ENCODE measurements around the gene NELL1.

The NELL1 gene

GRCh38 chr11:21401496-21401895 lies 732.1 kb downstream of the NELL1 start:
- no peak for DNase-seq
- Histone ChIP-seq H3K4me3 (ENCODE audit: insufficient read depth in 1 of 2, low read depth in 1 of 2, low read length in 2 of 2) (no peak overlapping the region), H3K23ac (ENCODE audit: low read length in 2 of 2) (no peak overlapping the region), H3K4me2 (ENCODE audit: low read length, poor library complexity, severe bottlenecking) (no peak overlapping the region), H2BK5ac (ENCODE audit: low read depth, low read length, poor library complexity, severe bottlenecking) (no peak overlapping the region), H3K36me3 (ENCODE audit: control insufficient read depth in 1 of 2, insufficient read depth in 2 of 2, low read depth in 1 of 2, low read length in 2 of 2) (no peaks in the 10 kb centered on the region), H4K91ac (ENCODE audit: low read length) (no peak overlapping the region), H3K4ac (ENCODE audit: low read depth in 1 of 2, low read length in 2 of 2) (no peak overlapping the region), H3K9ac (ENCODE audit: low read length) (no peak overlapping the region), H3K9me3 (ENCODE audit: control insufficient read depth, low read length) (no peaks in the 10 kb centered on the region), H2BK120ac (ENCODE audit: low read depth, low read length) (no peak overlapping the region), H3K4me1 (ENCODE audit: control insufficient read depth, insufficient read depth, low read depth, low read length) (no peaks in the 10 kb centered on the region), H3K18ac (ENCODE audit: low read depth in 1 of 2, low read length in 2 of 2) (no peak overlapping the region), H3K79me1 (replicated peaks; ENCODE audit: low read length, poor library complexity, severe bottlenecking) (no peaks in the 10 kb centered on the region), H3K27ac (ENCODE audit: low read length, poor library complexity, severe bottlenecking) (no peak overlapping the region), H2BK15ac (ENCODE audit: low read depth, poor library complexity, severe bottlenecking) (no peak overlapping the region), H2AK5ac (ENCODE audit: low read length, severe bottlenecking) (no peak overlapping the region), H4K8ac (ENCODE audit: low read length) (no peak overlapping the region), H2BK12ac (ENCODE audit: low read length in 2 of 2) (no peak overlapping the region), H3K14ac (ENCODE audit: low read length in 2 of 2) (no peak overlapping the region), H2AFZ (ENCODE audit: low read depth, low read length) (no peak overlapping the region), H3K27me3 (ENCODE audit: control insufficient read depth in 1 of 2, insufficient read depth in 1 of 2, low read length in 2 of 2) (no peaks in the 10 kb centered on the region)
- WGBS = 35% methylated on average over 1 of the region's 1 CpG

- Histone ChIP-seq H3K4me2 (ENCODE audit: low read length, poor library complexity, severe bottlenecking) (no peak overlapping the region), H2BK120ac (ENCODE audit: low read depth, low read length) (no peak overlapping the region), H4K91ac (ENCODE audit: low read length) (no peak overlapping the region), H4K8ac (ENCODE audit: low read length) (no peak overlapping the region), H3K36me3 (ENCODE audit: control insufficient read depth in 1 of 2, insufficient read depth in 2 of 2, low read depth in 1 of 2, low read length in 2 of 2) (no peaks in the 10 kb centered on the region), H3K9me3 (ENCODE audit: control insufficient read depth, low read length) (no peaks in the 10 kb centered on the region), H3K4me1 (ENCODE audit: control insufficient read depth, insufficient read depth, low read depth, low read length) (no peaks in the 10 kb centered on the region), H3K27ac (ENCODE audit: low read length, poor library complexity, severe bottlenecking) (no peak overlapping the region), H3K9ac (ENCODE audit: low read length) (no peak overlapping the region), H3K27me3 (ENCODE audit: control insufficient read depth in 1 of 2, insufficient read depth in 1 of 2, low read length in 2 of 2) (no peaks in the 10 kb centered on the region), H2BK12ac (ENCODE audit: low read length in 2 of 2) (no peak overlapping the region), H2AFZ (ENCODE audit: low read depth, low read length) (no peak overlapping the region), H2AK5ac (ENCODE audit: low read length, severe bottlenecking) (no peak overlapping the region), H3K79me1 (replicated peaks; ENCODE audit: low read length, poor library complexity, severe bottlenecking) (no peaks in the 10 kb centered on the region), H3K4me3 (ENCODE audit: insufficient read depth in 1 of 2, low read depth in 1 of 2, low read length in 2 of 2) (no peak overlapping the region), H2BK5ac (ENCODE audit: low read depth, low read length, poor library complexity, severe bottlenecking) (no peak overlapping the region), H2BK15ac (ENCODE audit: low read depth, poor library complexity, severe bottlenecking) (no peak overlapping the region), H3K18ac (ENCODE audit: low read depth in 1 of 2, low read length in 2 of 2) (no peak overlapping the region), H3K14ac (ENCODE audit: low read length in 2 of 2) (no peak overlapping the region), H3K23ac (ENCODE audit: low read length in 2 of 2) (no peak overlapping the region), H3K4ac (ENCODE audit: low read depth in 1 of 2, low read length in 2 of 2) (no peak overlapping the region)
- WGBS = 100% methylated on average over 1 of the region's 1 CpG
- no peak for DNase-seq
Measured at GRCh38 chr11:21402274-21402673, 732.9 kb downstream of the NELL1 start.

DNA sequence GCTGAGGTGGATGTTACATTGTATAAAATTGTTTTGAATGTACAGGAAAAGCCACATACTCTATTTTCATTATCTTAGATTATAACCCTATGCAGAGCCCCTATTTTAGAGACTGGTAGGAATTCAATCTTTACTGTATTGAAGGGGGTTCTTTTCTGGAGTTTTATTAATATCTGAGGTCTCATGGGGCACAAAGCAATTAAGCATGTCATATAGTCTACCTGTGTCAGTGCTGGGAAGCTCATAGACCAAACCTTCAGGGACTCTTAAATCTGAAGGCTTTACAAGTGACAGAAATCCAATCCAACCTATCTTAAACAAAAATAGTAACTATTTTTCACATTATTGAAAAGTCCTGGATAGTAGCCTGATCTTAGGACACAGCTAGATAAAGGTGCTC lies 733.7 kb downstream of the NELL1 start:
- Histone ChIP-seq H3K4me3 (ENCODE audit: insufficient read depth in 1 of 2, low read depth in 1 of 2, low read length in 2 of 2) (no peak overlapping the region), H2AFZ (ENCODE audit: low read depth, low read length) (no peak overlapping the region), H3K36me3 (ENCODE audit: control insufficient read depth in 1 of 2, insufficient read depth in 2 of 2, low read depth in 1 of 2, low read length in 2 of 2) (no peaks in the 10 kb centered on the region), H3K79me1 (replicated peaks; ENCODE audit: low read length, poor library complexity, severe bottlenecking) (no peaks in the 10 kb centered on the region), H2BK120ac (ENCODE audit: low read depth, low read length) (no peak overlapping the region), H3K9ac (ENCODE audit: low read length) (no peak overlapping the region), H4K8ac (ENCODE audit: low read length) (no peak overlapping the region), H2AK5ac (ENCODE audit: low read length, severe bottlenecking) (no peak overlapping the region), H2BK12ac (ENCODE audit: low read length in 2 of 2) (no peak overlapping the region), H3K4me2 (ENCODE audit: low read length, poor library complexity, severe bottlenecking) (no peak overlapping the region), H3K18ac (ENCODE audit: low read depth in 1 of 2, low read length in 2 of 2) (no peak overlapping the region), H2BK15ac (ENCODE audit: low read depth, poor library complexity, severe bottlenecking) (no peak overlapping the region), H3K27me3 (ENCODE audit: control insufficient read depth in 1 of 2, insufficient read depth in 1 of 2, low read length in 2 of 2) (no peaks in the 10 kb centered on the region), H3K9me3 (ENCODE audit: control insufficient read depth, low read length) (no peaks in the 10 kb centered on the region), H4K91ac (ENCODE audit: low read length) (no peak overlapping the region), H2BK5ac (ENCODE audit: low read depth, low read length, poor library complexity, severe bottlenecking) (no peak overlapping the region), H3K4me1 (ENCODE audit: control insufficient read depth, insufficient read depth, low read depth, low read length) (no peaks in the 10 kb centered on the region), H3K14ac (ENCODE audit: low read length in 2 of 2) (no peak overlapping the region), H3K4ac (ENCODE audit: low read depth in 1 of 2, low read length in 2 of 2) (no peak overlapping the region), H3K23ac (ENCODE audit: low read length in 2 of 2) (no peak overlapping the region), H3K27ac (ENCODE audit: low read length, poor library complexity, severe bottlenecking) (no peak overlapping the region)
- no peak for DNase-seq

DNA sequence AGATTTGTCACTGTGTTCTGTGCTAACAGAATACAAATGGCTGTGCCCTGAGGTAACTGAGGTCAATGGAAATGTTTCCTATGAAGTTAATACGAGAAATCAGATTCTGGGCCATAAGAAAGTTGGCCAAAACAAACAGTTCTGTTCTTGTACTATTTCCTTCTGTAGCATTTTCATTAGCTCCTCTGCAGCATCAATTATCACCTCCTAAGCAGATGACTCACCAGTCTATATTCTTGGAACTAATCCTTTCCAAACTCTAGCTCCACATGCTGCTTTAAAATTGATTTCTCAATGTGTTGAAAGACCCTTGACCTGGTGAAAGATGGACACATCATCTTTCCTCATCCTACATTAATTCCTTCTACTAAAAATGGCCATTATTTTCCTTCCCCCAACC lies 736.0 kb downstream of the NELL1 start:
- no peak overlapping the region for H3K4me3 ChIP-seq (ENCODE audit: insufficient read depth in 1 of 2, low read depth in 1 of 2, low read length in 2 of 2)
- H3K18ac ChIP-seq (ENCODE audit: low read depth in 1 of 2, low read length in 2 of 2) = no peak overlapping the region
- H2AFZ ChIP-seq (ENCODE audit: low read depth, low read length) = no peak overlapping the region
- H3K36me3 ChIP-seq (ENCODE audit: control insufficient read depth in 1 of 2, insufficient read depth in 2 of 2, low read depth in 1 of 2, low read length in 2 of 2) = no peaks in the 10 kb centered on the region
- H4K91ac ChIP-seq (ENCODE audit: low read length) = no peak overlapping the region
- no peak overlapping the region for H4K8ac ChIP-seq (ENCODE audit: low read length)
- H3K27ac ChIP-seq (ENCODE audit: low read length, poor library complexity, severe bottlenecking) = no peak overlapping the region
- no peak overlapping the region for H2BK15ac ChIP-seq (ENCODE audit: low read depth, poor library complexity, severe bottlenecking)
- no peak overlapping the region for H3K4me2 ChIP-seq (ENCODE audit: low read length, poor library complexity, severe bottlenecking)
- 35% methylated on average over 1 of the region's 1 CpG for WGBS
- H3K9ac ChIP-seq (ENCODE audit: low read length) = no peak overlapping the region
- no peak overlapping the region for H3K14ac ChIP-seq (ENCODE audit: low read length in 2 of 2)
- H3K9me3 ChIP-seq (ENCODE audit: control insufficient read depth, low read length) = no peaks in the 10 kb centered on the region
- H3K4ac ChIP-seq (ENCODE audit: low read depth in 1 of 2, low read length in 2 of 2) = no peak overlapping the region
- H3K4me1 ChIP-seq (ENCODE audit: control insufficient read depth, insufficient read depth, low read depth, low read length) = no peaks in the 10 kb centered on the region
- DNase-seq = no peak
- H3K23ac ChIP-seq (ENCODE audit: low read length in 2 of 2) = no peak overlapping the region
- H2AK5ac ChIP-seq (ENCODE audit: low read length, severe bottlenecking) = no peak overlapping the region
- no peaks in the 10 kb centered on the region for H3K27me3 ChIP-seq (ENCODE audit: control insufficient read depth in 1 of 2, insufficient read depth in 1 of 2, low read length in 2 of 2)
- H3K79me1 ChIP-seq (replicated peaks; ENCODE audit: low read length, poor library complexity, severe bottlenecking) = no peaks in the 10 kb centered on the region
- no peak overlapping the region for H2BK12ac ChIP-seq (ENCODE audit: low read length in 2 of 2)
- H2BK120ac ChIP-seq (ENCODE audit: low read depth, low read length) = no peak overlapping the region
- H2BK5ac ChIP-seq (ENCODE audit: low read depth, low read length, poor library complexity, severe bottlenecking) = no peak overlapping the region

Data from mesenchymal stem cell (in vitro differentiated cells and primary cell).